Measurements from ENCODE around the gene ARHGEF11.

- TF ChIP-seq CTCF (conservative IDR thresholded peaks at IDR 0.05), result no peak
- TF ChIP-seq EZH2 (IDR thresholded peaks at IDR 0.05; ENCODE audit: low read depth), result no peak
Observed at GRCh38 chr1:156975084-156975483, 70.5 kb downstream of the ARHGEF11 start.
